HEK293 (cell line): Measurements from ENCODE around the gene MLLT3.

Source experiments
- CTCF ChIA-PET: fragments of 350-600 bp; formaldehyde crosslinking; extraction: SDS; loops from one replicate; lab custom pipeline; 2021; ENCODE audit warnings: antibody characterized with exemption; lab: Yijun Ruan, JAX
- POLR2A ChIA-PET: fragments of 300-600 bp; formaldehyde crosslinking; extraction: SDS; loops from one replicate; lab custom pipeline; 2020; ENCODE audit warnings: antibody characterized with exemption, inconsistent platforms; lab: Yijun Ruan, JAX
- H3K27ac ChIP-seq: fragments of 200-500 bp; sonication (Bioruptor generic); 2 replicates; pipeline ENCODE4 v1.5.1; 2014; ENCODE audit warnings: low read depth, low read length, control low read depth, inconsistent platforms; ENCODE audit errors: extremely low read depth
- H3K36me3 ChIP-seq, 2 experiments: fragments of 200-500 bp in 1 of 2; sonication (Bioruptor generic) in 1 of 2; 1 replicate in 1 of 2; 2 replicates in 1 of 2; pipeline ENCODE4 v1.5.1; 2014 to 2017; ENCODE audit warnings: inconsistent platforms in 2 of 2, low read length in 2 of 2; ENCODE audit not compliant: control insufficient read depth in 2 of 2, insufficient read depth in 1 of 2
- H3K4me1 ChIP-seq: fragments of 200-500 bp; sonication (Bioruptor generic); 2 replicates; pipeline ENCODE4 v1.5.1; 2014; ENCODE audit warnings: mild to moderate bottlenecking, low read length, inconsistent platforms; ENCODE audit not compliant: control insufficient read depth, insufficient read depth
- H3K4me3 ChIP-seq: 2 replicates; pipeline ENCODE4 v1.5.1; 2011; ENCODE audit warnings: low read depth, mild to moderate bottlenecking, control low read depth, low read length, moderate library complexity
- H3K9me3 ChIP-seq: fragments of 200-500 bp; sonication (Bioruptor generic); 2 replicates; pipeline ENCODE4 v1.5.1; 2014; ENCODE audit warnings: low read depth, low read length, inconsistent platforms; ENCODE audit not compliant: control insufficient read depth, insufficient read depth
- IKZF3 ChIP-seq: fragments of 450-650 bp; IDR thresholded peaks from 2 replicates; pipeline ENCODE4 v1.5.0; 2018; ENCODE audit warnings: missing biosample characterization, mild to moderate bottlenecking, missing genetic modification characterization, moderate library complexity
- KLF8 ChIP-seq: fragments of 450-650 bp; formaldehyde crosslinking; IDR thresholded peaks from 2 replicates; pipeline ENCODE4 v1.5.1; 2016; ENCODE audit warnings: missing biosample characterization, missing genetic modification characterization
- MYNN ChIP-seq: fragments of 450-650 bp; formaldehyde crosslinking; IDR thresholded peaks from 2 replicates; pipeline ENCODE4 v1.5.1; 2016; ENCODE audit warnings: missing biosample characterization, missing genetic modification characterization, borderline replicate concordance
- WT1 ChIP-seq: fragments of 450-650 bp; formaldehyde crosslinking; IDR thresholded peaks from 2 replicates; pipeline ENCODE4 v1.5.1; 2016; ENCODE audit warnings: missing biosample characterization, missing genetic modification characterization
- ZBTB1 ChIP-seq: fragments of 450-650 bp; formaldehyde crosslinking; IDR thresholded peaks from 2 replicates; pipeline ENCODE4 v1.5.1; 2016; ENCODE audit warnings: missing biosample characterization, missing genetic modification characterization
- ZFHX2 ChIP-seq: fragments of 450-650 bp; formaldehyde crosslinking; conservative IDR thresholded peaks from 2 replicates; pipeline ENCODE4 v1.5.1; 2016; ENCODE audit warnings: missing biosample characterization, missing genetic modification characterization
- ZNF121 ChIP-seq: fragments of 450-650 bp; formaldehyde crosslinking; IDR thresholded peaks from 2 replicates; pipeline ENCODE4 v1.5.1; 2016; ENCODE audit warnings: missing biosample characterization, missing genetic modification characterization
- ZNF157 ChIP-seq: fragments of 450-650 bp; formaldehyde crosslinking; IDR thresholded peaks from 2 replicates; pipeline ENCODE4 v1.5.1; 2016; ENCODE audit warnings: missing biosample characterization, missing genetic modification characterization
- ZNF175 ChIP-seq: fragments of 450-650 bp; formaldehyde crosslinking; IDR thresholded peaks from 2 replicates; pipeline ENCODE4 v1.5.1; 2016; ENCODE audit warnings: missing biosample characterization, missing genetic modification characterization
- ZNF184 ChIP-seq: fragments of 450-650 bp; IDR thresholded peaks from 2 replicates; pipeline ENCODE4 v1.5.1; 2018; ENCODE audit warnings: missing biosample characterization, mild to moderate bottlenecking, missing genetic modification characterization
- ZNF292 ChIP-seq: fragments of 450-650 bp; formaldehyde crosslinking; IDR thresholded peaks from 2 replicates; pipeline ENCODE4 v1.5.1; 2016; ENCODE audit warnings: low read depth, missing biosample characterization, missing genetic modification characterization, borderline replicate concordance
- ZNF350 ChIP-seq: fragments of 450-650 bp; formaldehyde crosslinking; IDR thresholded peaks from 2 replicates; pipeline ENCODE4 v1.5.0; 2017; ENCODE audit warnings: missing biosample characterization, mild to moderate bottlenecking, missing genetic modification characterization
- ZNF394 ChIP-seq: fragments of 450-650 bp; formaldehyde crosslinking; IDR thresholded peaks from 2 replicates; pipeline ENCODE4 v1.5.1; 2016; ENCODE audit warnings: missing biosample characterization, missing genetic modification characterization, mild to moderate bottlenecking, moderate library complexity, borderline replicate concordance
- ZNF416 ChIP-seq: fragments of 450-650 bp; formaldehyde crosslinking; IDR thresholded peaks from 2 replicates; pipeline ENCODE4 v1.5.1; 2016; ENCODE audit warnings: missing biosample characterization, missing genetic modification characterization
- ZNF514 ChIP-seq: fragments of 450-650 bp; formaldehyde crosslinking; IDR thresholded peaks from 2 replicates; pipeline ENCODE4 v1.5.1; 2016; ENCODE audit warnings: missing biosample characterization, missing genetic modification characterization
- ZNF558 ChIP-seq: fragments of 450-650 bp; formaldehyde crosslinking; IDR thresholded peaks from 2 replicates; pipeline ENCODE4 v1.5.1; 2016; ENCODE audit warnings: missing biosample characterization, missing genetic modification characterization
- ZNF610 ChIP-seq: fragments of 450-650 bp; formaldehyde crosslinking; IDR thresholded peaks from 2 replicates; pipeline ENCODE4 v1.5.1; 2016; ENCODE audit warnings: missing biosample characterization, missing genetic modification characterization, borderline replicate concordance
- ZNF626 ChIP-seq: fragments of 450-650 bp; sonication (Bioruptor Pico); formaldehyde crosslinking; IDR thresholded peaks from 2 replicates; pipeline ENCODE4 v1.5.1; 2018; ENCODE audit warnings: missing biosample characterization, missing genetic modification characterization, inconsistent platforms
- ZNF654 ChIP-seq: fragments of 450-650 bp; formaldehyde crosslinking; IDR thresholded peaks from 2 replicates; pipeline ENCODE4 v1.5.1; 2016; ENCODE audit warnings: low read depth, missing biosample characterization, missing genetic modification characterization
- ZNF670 ChIP-seq: fragments of 450-650 bp; formaldehyde crosslinking; IDR thresholded peaks from 2 replicates; pipeline ENCODE4 v1.5.1; 2016; ENCODE audit warnings: missing biosample characterization, missing genetic modification characterization, low read depth
- ZSCAN16 ChIP-seq: fragments of 450-650 bp; formaldehyde crosslinking; IDR thresholded peaks from 2 replicates; pipeline ENCODE4 v1.5.1; 2016; ENCODE audit warnings: missing biosample characterization, missing genetic modification characterization
- ZSCAN30 ChIP-seq: fragments of 450-650 bp; IDR thresholded peaks from 2 replicates; pipeline ENCODE4 v1.5.1; 2018; ENCODE audit warnings: missing biosample characterization, mild to moderate bottlenecking, missing genetic modification characterization, moderate library complexity

Gene MLLT3

GRCh38 chr9:20436476-20437195 lies 185.7 kb downstream of the MLLT3 start:
- Histone ChIP-seq H3K9me3 (no peaks in the 10 kb centered on the region), H3K36me3 (peaks cover 0 to 4% of the 10 kb centered on the region in 2 experiments; a peak in 1 of 3 replicates), H3K4me3 (no peak overlapping the region), H3K4me1 (peaks cover 9% of the 10 kb centered on the region), H3K27ac (no peak overlapping the region)
- POLR2A ChIA-PET, result interaction anchor here (0.7 kb wide), 1 partner anchor 185 kb away, joined by 4 read pairs; the partner anchor contains the start of gene MLLT3
- CTCF ChIA-PET, result interaction anchor here (0.6 to 1.0 kb wide), 2 partner anchors 13 to 505 kb away, joined by 3 to 4 read pairs; no protein-coding TSS in a partner anchor
- TF ChIP-seq ZNF626, result no peak
- no peak for TF ChIP-seq ZNF654 (tag by site-specific recombination)
- no peak for TF ChIP-seq ZNF610 (tag by site-specific recombination)
- no peak for TF ChIP-seq MYNN
- TF ChIP-seq KLF8 (tag by site-specific recombination), result no peak
- TF ChIP-seq IKZF3 (tag by site-specific recombination), result no peak
- TF ChIP-seq ZBTB1 (tag by site-specific recombination), result no peak
- TF ChIP-seq ZNF350, result no peak
- no peak for TF ChIP-seq ZNF514 (tag by site-specific recombination)
- TF ChIP-seq ZNF292 (tag by site-specific recombination), result no peak
- no peak for TF ChIP-seq ZNF157
- no peak for TF ChIP-seq ZNF184 (tag by site-specific recombination)

- Histone ChIP-seq H3K9me3 (no peaks in the 10 kb centered on the region), H3K27ac (no peak overlapping the region), H3K36me3 (no peaks in the 10 kb centered on the region), H3K4me3 (no peak overlapping the region), H3K4me1 (no peaks in the 10 kb centered on the region)
- no peak for TF ChIP-seq ZSCAN16 (tag by site-specific recombination)
- no peak for TF ChIP-seq ZNF416 (tag by site-specific recombination)
- TF ChIP-seq WT1, result no peak
- TF ChIP-seq ZNF670 (tag by site-specific recombination), result no peak
- TF ChIP-seq ZNF394 (tag by site-specific recombination), result no peak
- no peak for TF ChIP-seq ZNF175
- TF ChIP-seq ZNF121 (tag by site-specific recombination), result peak; percentile 77
- TF ChIP-seq ZNF157, result no peak
- ChIA-PET CTCF (no interaction called here), POLR2A (no interaction called here)
Measured at GRCh38 chr9:20428976-20429375, 193.3 kb downstream of the MLLT3 start.

DNA sequence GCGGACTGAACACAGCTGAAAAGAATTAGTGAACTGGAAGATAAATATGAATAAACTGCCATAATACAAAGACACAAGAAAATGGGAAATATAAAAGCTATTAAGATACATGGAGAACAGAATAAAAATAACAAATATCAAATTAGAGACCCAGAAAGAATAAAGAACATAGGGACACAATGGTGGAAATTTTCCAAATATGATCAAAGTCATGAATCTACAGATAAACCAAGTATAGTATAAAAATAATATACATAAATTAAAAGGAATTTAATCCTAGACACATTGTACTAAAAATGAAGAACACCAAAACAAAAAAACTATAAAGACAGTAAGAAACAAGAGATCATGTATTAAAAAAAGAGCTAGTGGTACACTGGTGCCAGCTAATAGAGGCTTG lies 194.9 kb downstream of the MLLT3 start:
- Histone ChIP-seq H3K9me3 (no peaks in the 10 kb centered on the region), H3K4me3 (no peak overlapping the region), H3K4me1 (no peaks in the 10 kb centered on the region), H3K36me3 (no peaks in the 10 kb centered on the region)
- ChIA-PET POLR2A (no interaction called here), CTCF (interaction anchor here (0.6 kb wide), 1 partner anchor 17 kb away, joined by 3 read pairs; no protein-coding TSS in a partner anchor)
- TF ChIP-seq ZSCAN30 (tag by site-specific recombination), result peak; percentile 40; the same call in 1 of the 2 replicates
- peak; percentile 97 for TF ChIP-seq ZNF558 (tag by site-specific recombination)
- TF ChIP-seq ZFHX2 (tag by site-specific recombination), result no peak
- TF ChIP-seq, all 188 proteins: peak for 2
- no peak overlapping the region for H3K27ac ChIP-seq
